HK-2 (cell line): ENCODE measurements around the gene TSPAN18.

Experiments used
- DNase-seq: peaks from one replicate; pipeline ENCODE4 v3.0.0-alpha.2; 2018; ENCODE audit not compliant: unreplicated experiment

The TSPAN18 gene

DNA sequence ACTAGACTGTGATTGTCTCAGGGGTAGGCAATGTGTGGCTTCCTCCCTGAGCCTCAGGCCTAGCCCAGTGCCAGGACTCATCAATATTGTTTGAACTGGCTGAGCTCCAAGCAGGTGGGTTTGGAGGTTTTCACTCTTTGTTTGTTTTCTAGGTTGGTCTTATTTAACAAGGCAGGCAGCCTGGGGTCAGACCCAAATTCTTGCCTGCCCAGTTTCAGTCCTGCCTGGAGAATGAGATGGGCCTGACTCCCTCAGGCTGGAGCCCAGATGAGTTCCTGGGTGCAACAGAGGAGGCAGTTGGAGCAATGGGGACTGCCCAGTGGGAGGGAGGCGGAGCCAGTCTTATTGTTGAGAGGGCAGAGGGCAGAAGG lies 252.2 kb downstream of the TSPAN18 start:
- DNase-seq = no peak

DNA sequence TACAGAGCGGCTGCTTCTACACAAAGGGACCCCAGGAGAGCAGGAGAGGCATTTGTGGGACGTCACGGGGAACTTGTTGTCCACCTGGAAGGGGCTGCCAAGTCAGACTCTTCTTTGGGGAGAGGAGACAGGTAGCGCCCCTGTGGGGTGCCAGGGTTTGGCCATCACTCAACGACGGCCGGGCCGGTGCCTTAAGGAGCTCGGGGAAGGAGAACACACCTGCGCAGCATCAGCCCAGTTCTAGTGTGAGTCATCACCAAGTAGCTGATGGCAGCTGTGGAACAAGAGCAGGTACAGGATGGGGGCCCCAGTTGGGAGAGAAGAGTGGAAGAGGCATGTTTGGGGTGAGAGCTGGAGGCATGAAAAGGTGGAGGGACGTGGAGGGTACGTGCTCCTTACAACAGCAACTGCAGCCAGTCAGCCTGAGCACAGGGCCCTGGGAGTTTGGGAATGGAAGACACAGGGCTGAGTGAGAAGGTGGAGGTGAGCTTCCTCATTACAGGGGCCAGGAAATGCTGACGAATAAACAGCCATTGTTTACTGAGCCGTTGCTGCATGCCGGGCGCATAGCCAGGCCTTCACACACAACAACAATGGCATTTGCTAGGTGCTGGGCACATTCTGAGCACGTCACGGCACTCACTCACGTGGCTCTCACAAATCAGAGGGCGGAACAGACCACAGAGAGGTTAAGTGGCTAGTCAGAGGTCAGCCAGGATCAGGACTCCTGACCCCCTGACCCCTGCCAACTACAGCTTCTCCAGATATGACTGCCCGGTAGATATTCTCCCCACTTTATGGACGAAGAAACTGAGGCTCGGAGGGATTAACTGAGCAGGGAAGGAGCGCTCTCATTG lies 253.0 kb downstream of the TSPAN18 start:
- no peak for DNase-seq

DNA sequence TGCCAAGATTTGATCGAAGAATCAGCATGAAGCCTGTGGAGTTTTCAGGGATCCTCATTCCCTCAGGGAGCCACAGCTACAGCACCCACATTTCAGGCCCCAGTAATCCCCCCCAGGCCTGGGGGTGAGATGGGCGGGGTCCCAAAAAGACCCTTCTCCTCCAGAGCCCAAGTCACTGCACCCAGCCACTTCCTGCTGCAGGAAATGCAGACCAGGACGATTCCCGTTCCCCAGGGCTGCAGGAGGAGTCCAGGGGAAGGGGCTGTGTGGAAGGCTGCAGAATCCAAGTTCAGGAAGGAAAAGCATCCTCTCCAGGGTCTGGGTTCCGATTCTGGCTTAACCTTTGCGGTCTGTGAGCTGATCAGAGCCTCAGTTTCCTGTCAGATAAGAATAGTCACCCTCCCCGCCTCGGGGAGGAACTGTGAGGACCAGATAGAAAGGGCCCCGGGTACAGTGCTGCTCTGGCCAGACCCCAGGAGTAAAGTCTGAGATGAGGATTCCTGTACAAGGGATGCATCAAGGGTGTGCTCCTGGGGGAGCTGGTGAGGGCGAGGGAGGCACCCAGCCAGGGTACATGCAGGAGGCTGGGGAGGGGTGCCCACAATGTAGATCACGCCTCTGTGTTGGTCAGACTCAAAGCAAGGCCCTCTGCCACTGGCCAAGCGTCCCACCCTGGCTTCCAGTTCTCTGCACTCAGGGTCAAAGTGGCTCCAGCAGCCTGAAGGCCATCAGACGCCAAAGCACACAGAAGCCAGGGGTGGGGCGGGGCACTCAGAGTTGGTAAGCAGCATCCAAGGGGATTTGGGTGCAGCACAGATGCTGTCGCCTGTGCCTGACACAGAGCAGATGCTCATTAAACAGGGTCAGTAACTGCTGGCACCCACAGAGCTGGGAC lies 254.0 kb downstream of the TSPAN18 start:
- DNase-seq = no peak
